GM18519 (cell line): ENCODE results near the gene TSC22D1.

Source experiments
- ATAC-seq: cut with Tn5 transposase; IDR thresholded peaks from one replicate; pipeline ENCODE4 v1.9.1; 2021; ENCODE audit warnings: mild to moderate bottlenecking, moderate library complexity; ENCODE audit not compliant: unreplicated experiment, low FRiP score

The TSC22D1 gene

DNA sequence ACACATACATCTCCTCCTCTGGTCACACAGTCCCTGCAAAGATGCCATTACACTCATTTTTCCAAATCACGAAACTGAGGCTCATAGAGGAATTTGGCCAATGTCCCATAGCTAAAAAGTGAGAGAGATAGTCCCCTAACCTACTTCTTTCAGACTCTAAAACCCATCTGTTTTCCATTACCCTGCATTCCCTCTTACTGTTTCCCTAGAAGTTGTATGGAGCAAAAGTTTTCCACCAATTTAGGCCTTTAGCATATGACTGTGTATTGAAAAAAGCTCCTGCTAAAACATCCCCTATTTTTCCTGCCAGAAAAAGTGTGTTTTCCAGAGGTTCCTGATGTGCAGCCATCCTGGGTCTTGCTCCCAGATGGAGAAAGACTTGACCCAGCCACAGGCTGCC is 186.3 kb downstream of the TSC22D1 start:
- no peak for ATAC-seq

DNA sequence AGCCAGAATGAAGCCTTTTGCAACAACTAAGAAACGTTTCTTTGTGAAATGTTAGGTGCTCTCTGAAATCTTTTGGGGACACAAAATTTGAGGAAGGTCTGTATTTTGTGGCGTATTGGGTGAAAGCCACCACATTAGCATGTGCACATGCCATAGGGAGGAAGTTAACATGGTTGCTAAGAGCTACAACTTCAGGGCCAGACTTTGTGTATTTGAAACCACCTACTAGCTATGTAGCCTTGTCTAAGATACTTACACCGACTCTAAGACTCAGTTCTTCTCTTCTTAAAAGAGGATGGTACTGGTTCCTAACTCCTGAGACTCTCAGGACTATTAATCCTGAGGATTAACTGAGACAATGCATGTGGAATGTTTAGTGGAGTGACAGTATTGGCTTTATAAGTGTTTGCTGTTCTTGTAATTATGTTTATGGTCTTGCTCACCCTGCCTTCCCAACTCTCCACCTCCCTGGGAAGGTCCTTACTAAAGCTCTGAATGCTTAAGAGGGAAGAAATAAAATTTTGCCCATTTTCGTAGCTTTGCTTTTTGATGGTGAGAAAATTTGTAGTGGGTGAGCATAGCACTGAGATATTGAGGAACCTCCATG is 187.0 kb downstream of the TSC22D1 start:
- ATAC-seq: no peak

DNA sequence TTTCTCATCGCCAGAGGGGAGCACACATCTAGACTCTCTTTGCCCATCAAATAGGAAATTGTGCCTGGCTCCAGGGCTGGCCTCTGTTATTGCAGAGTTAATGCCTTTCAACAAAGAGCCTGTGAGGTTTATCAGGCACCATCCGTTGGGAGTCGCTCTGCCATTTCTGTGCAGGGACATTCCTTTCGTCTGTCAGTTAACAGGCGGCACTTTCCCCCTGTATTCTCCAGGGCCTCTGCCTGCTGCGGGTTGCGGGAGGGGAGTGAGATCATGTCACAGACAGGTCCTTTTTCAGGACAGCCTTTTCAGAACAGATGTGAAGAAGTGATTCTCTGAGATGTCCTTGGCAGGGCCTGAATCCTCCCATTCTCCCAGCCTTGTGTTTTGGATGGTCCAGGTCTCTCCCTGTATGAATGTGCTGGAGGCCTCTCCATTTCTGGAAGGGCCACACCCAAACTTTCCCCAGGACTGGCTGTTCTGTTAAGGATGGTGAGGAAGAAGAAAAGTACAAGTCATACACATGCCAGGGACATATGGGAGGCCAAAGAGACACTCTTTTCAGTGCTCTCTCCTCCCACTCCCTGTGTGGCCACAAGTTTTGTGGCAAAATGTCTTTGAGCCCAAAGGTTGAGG is 187.6 kb downstream of the TSC22D1 start:
- no peak for ATAC-seq

- ATAC-seq: no peak
Observed at GRCh38 chr13:44386913-44387556, 189.1 kb downstream of the TSC22D1 start.

GRCh38 chr13:44385847-44386246 is 190.3 kb downstream of the TSC22D1 start:
- ATAC-seq: no peak

DNA sequence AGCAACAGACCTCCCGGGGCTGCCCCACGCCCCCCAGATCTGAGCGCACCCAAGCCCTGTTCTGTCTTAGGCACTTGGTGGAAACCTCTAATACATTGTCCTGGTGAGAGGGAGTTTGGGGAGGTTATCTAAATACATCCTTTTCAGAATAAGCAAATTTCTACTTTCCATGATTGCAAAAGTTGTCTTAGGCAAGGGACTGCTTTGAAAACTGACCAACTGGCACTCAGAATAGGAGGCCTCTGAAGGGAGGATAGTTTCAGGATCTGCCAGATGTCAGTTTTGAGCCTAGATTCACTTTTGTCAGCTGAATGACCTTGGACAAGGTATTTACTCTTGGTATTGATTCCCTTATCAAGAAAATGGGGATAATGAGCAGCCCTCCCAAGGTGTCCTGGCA is 190.7 kb downstream of the TSC22D1 start:
- no peak for ATAC-seq

GRCh38 chr13:44384778-44385177 is 191.4 kb downstream of the TSC22D1 start:
- no peak for ATAC-seq

- no peak for ATAC-seq
Observed at GRCh38 chr13:44383945-44384344, 192.2 kb downstream of the TSC22D1 start.

DNA sequence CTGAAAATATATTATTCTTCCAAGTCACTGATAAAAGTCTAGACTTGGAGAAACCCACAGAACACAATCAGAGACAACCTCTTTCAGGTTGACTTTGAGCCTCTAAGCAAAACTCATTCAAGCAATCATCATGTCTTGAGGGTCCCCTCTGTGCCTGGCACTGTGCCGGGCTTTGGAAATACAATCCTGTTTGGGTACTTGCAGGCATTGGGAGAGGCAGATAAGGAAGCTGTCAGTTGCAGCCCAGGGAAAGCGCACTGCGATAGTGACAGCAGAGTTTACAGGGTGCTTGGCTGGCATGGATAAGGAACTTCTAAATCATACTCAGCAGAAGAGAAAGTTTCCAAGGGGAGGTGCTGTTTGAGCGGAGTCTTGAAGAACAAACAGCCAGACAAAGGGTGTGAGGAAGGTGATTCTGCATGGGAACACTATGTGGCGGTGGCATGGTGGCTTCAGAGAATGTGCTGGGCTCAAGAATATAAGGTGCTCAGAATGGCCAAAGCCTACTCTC is 193.4 kb downstream of the TSC22D1 start:
- no peak for ATAC-seq
